ENCODE measurements around the gene POLR3K.

- TF ChIP-seq CTCF (conservative IDR thresholded peaks at IDR 0.05; ENCODE audit: low read length): no peak
- TF ChIP-seq EZH2phosphoT487 (IDR thresholded peaks at IDR 0.05; ENCODE audit: borderline replicate concordance, low read depth, low read length): no peak
These were observed 25.2 kb upstream of the POLR3K start for GRCh38 chr16:78444-79150.
